Measurements from ENCODE around the gene PLEKHN1.
"Not testable (repeated sequence)": the region's sequence is repeated elsewhere in the genome, so short reads cannot be mapped to it uniquely, and the experiment has no call there.

- TF ChIP-seq CTCF, POLR2A (IDR thresholded peaks at IDR 0.05): not testable (repeated sequence)
These were observed 25.0 kb downstream of the PLEKHN1 start for GRCh38 chr1:991275-991674.

Data from right lobe of liver (tissue), 4 donors.